HepG2 (cell line): ENCODE data around the gene FAM210A. TPM values are rescaled to one million over a fixed set of nuclear protein-coding genes. Genes with fewer than 3 reads are reported as not detected.

Experiments
- ATAC-seq: fragments of 200-7000 bp; cut with Tn5 transposase; 3 replicates; pipeline ENCODE4 v1.9.1; 2020; ENCODE audit warnings: mild to moderate bottlenecking, moderate library complexity
- BruUV-seq: library from RNA; stranded (reverse); fragments of 400-500 nt; replicated peaks from 2 replicates; lab custom pipeline; 2021; lab: Mats Ljungman, UMichigan
- CTCF ChIA-PET: fragments of 300-600 bp; formaldehyde crosslinking; extraction: SDS; loops from one replicate; lab custom pipeline; 2021; ENCODE audit warnings: low total read pairs, inconsistent platforms, low intra/inter-chr PET ratio; lab: Yijun Ruan, JAX
- POLR2A ChIA-PET: fragments of 350-600 bp; sonication (Branson Sonifier 250); formaldehyde crosslinking; loops from one replicate; lab custom pipeline; 2020; ENCODE audit warnings: antibody characterized with exemption, inconsistent platforms; lab: Yijun Ruan, JAX
- DNase-seq: peaks from one replicate; pipeline ENCODE4 v3.0.0-alpha.2; 2015; ENCODE audit warnings: low spot score
- FAIRE-seq: peaks from 3 replicates; lab custom pipeline; 2011; peaks lifted over from hg19 to GRCh38; lab: Jason Lieb, UNC
- H2AFZ ChIP-seq: one replicate; pipeline ENCODE4 v1.6.1; 2011; ENCODE audit warnings: low read length, inconsistent platforms
- H3K27ac ChIP-seq: fragments of 300-600 bp; 3 replicates; pipeline ENCODE4 v1.8.0; 2011; ENCODE audit warnings: mixed run types, mild to moderate bottlenecking, mixed read lengths, low read length, inconsistent platforms; ENCODE audit not compliant: insufficient read depth; ENCODE audit errors: extremely low read length
- H3K27me3 ChIP-seq, 2 experiments: fragments of 200-600 bp in 1 of 2; 2 replicates in 1 of 2; 3 replicates in 1 of 2; pipeline versions ENCODE4 v1.6.0 to v1.8.0; 2011; ENCODE audit warnings: low read length in 2 of 2, mild to moderate bottlenecking in 2 of 2, moderate library complexity in 2 of 2, inconsistent platforms in 1 of 2; ENCODE audit not compliant: insufficient read depth in 2 of 2, control insufficient read depth in 1 of 2
- H3K36me3 ChIP-seq, 2 experiments: fragments of 200-600 bp in 1 of 2; replicated peaks in 1 of 2; 2 replicates in 1 of 2; 3 replicates in 1 of 2; pipeline versions ENCODE4 v1.5.1 to v1.8.0; 2011; ENCODE audit warnings: low read length in 2 of 2, inconsistent platforms in 1 of 2; ENCODE audit not compliant: insufficient read depth in 2 of 2, control insufficient read depth in 1 of 2
- H3K4me1 ChIP-seq: 2 replicates; pipeline ENCODE4 v1.5.1; 2012; ENCODE audit warnings: low read length, inconsistent platforms; ENCODE audit not compliant: insufficient read depth
- H3K4me2 ChIP-seq: 2 replicates; pipeline ENCODE4 v1.6.0; 2011; ENCODE audit warnings: low read depth, low read length, inconsistent platforms
- H3K4me3 ChIP-seq, 3 experiments: fragments of 200-600 bp in 1 of 3; sonication (generic), shearing (Covaris generic) in 1 of 3; replicated peaks in 1 of 3; 2 replicates each; pipeline ENCODE4 v1.5.1; 2011 to 2016; ENCODE audit warnings: low read length in 3 of 3, inconsistent platforms in 2 of 3, low read depth in 2 of 3, mild to moderate bottlenecking in 2 of 3, control low read depth in 1 of 3, mixed read lengths in 1 of 3; ENCODE audit not compliant: insufficient read depth in 1 of 3
- H3K79me2 ChIP-seq: one replicate; pipeline ENCODE4 v1.6.1; 2011; ENCODE audit warnings: low read length, inconsistent platforms; ENCODE audit not compliant: insufficient read depth
- H3K9ac ChIP-seq: 2 replicates; pipeline ENCODE4 v1.6.0; 2011; ENCODE audit warnings: mild to moderate bottlenecking, low read depth, low read length, inconsistent platforms; ENCODE audit not compliant: insufficient read depth
- H3K9me3 ChIP-seq: 2 replicates; pipeline ENCODE4 v1.5.1; 2012; ENCODE audit warnings: mild to moderate bottlenecking, low read length
- H4K20me1 ChIP-seq: 2 replicates; pipeline ENCODE4 v1.6.0; 2011; ENCODE audit warnings: inconsistent platforms, mild to moderate bottlenecking, low read length, moderate library complexity; ENCODE audit not compliant: insufficient read depth
- FOXK2 ChIP-seq: fragments of 450-650 bp; IDR thresholded peaks from 2 replicates; pipeline ENCODE4 v1.6.1; 2016
- GPN1 ChIP-seq: sonication (generic); formaldehyde crosslinking; IDR thresholded peaks from 2 replicates; pipeline ENCODE4 v1.5.1; 2020; ENCODE audit warnings: missing genetic modification reagents, borderline replicate concordance
- HBP1 ChIP-seq: IDR thresholded peaks from 2 replicates; pipeline ENCODE4 v1.6.1; 2016; ENCODE audit warnings: low read depth, control low read depth
- HDAC2 ChIP-seq: sonication (generic); formaldehyde crosslinking; IDR thresholded peaks from 2 replicates; pipeline ENCODE4 v1.4.0; 2020; ENCODE audit warnings: missing genetic modification reagents
- KMT2A ChIP-seq: sonication (generic); formaldehyde crosslinking; IDR thresholded peaks from 2 replicates; pipeline ENCODE4 v1.4.0; 2020; ENCODE audit warnings: missing genetic modification reagents
- MLLT10 ChIP-seq: sonication (generic); formaldehyde crosslinking; IDR thresholded peaks from 2 replicates; pipeline ENCODE4 v1.4.0; 2020; ENCODE audit warnings: missing genetic modification reagents
- MYNN ChIP-seq: sonication (generic); formaldehyde crosslinking; IDR thresholded peaks from 2 replicates; pipeline ENCODE4 v1.4.0; 2020; ENCODE audit warnings: mild to moderate bottlenecking, low read depth, missing genetic modification reagents
- PCBP1 ChIP-seq: fragments of 200-400 bp; formaldehyde crosslinking; IDR thresholded peaks from 2 replicates; pipeline ENCODE4 v1.6.1; 2017; ENCODE audit warnings: mild to moderate bottlenecking, low read depth, low read length, borderline replicate concordance
- POGK ChIP-seq: sonication (generic); formaldehyde crosslinking; conservative IDR thresholded peaks from 2 replicates; pipeline ENCODE4 v1.8.0; 2022; ENCODE audit warnings: mild to moderate bottlenecking, moderate library complexity, missing genetic modification reagents
- PREB ChIP-seq: sonication (generic); formaldehyde crosslinking; IDR thresholded peaks from 2 replicates; pipeline ENCODE4 v1.4.0; 2020; ENCODE audit warnings: missing genetic modification reagents
- SOX5 ChIP-seq: IDR thresholded peaks from 2 replicates; pipeline ENCODE4 v1.6.1; 2016; ENCODE audit warnings: borderline replicate concordance
- XBP1 ChIP-seq: sonication (generic); formaldehyde crosslinking; IDR thresholded peaks from 2 replicates; pipeline ENCODE4 v1.5.0; 2020; ENCODE audit warnings: missing genetic modification reagents
- ZNF615 ChIP-seq: sonication (generic); formaldehyde crosslinking; IDR thresholded peaks from 2 replicates; pipeline ENCODE4 v1.5.0; 2020; ENCODE audit warnings: mild to moderate bottlenecking, missing genetic modification reagents, borderline replicate concordance
- ZNF775 ChIP-seq: sonication (generic); formaldehyde crosslinking; IDR thresholded peaks from 2 replicates; pipeline ENCODE4 v1.4.0; 2020; ENCODE audit warnings: missing genetic modification reagents, mild to moderate bottlenecking, moderate library complexity, borderline replicate concordance
- ZNF784 ChIP-seq: sonication (generic); formaldehyde crosslinking; IDR thresholded peaks from 2 replicates; pipeline ENCODE4 v1.5.1; 2020; ENCODE audit warnings: missing genetic modification reagents, mild to moderate bottlenecking, borderline replicate concordance
- ZNF800 ChIP-seq: sonication (generic); formaldehyde crosslinking; IDR thresholded peaks from 2 replicates; pipeline ENCODE4 v1.4.0; 2020; ENCODE audit warnings: missing genetic modification reagents
- WGBS: methylation state at CpG from one replicate; pipeline ENCODE4 v1.1.6; 2017; ENCODE audit warnings: low lambda C conversion rate; 5-methylcytosine and 5-hydroxymethylcytosine counted together
- in situ Hi-C: cut with HindIII; loops from 2 replicates; pipeline ENCODE4 v1.10.0; 2017; ENCODE audit warnings: low pct_unique_long_range_greater_than_20kb; ENCODE audit not compliant: extremely low pct_ligation_motif_present
- intact Hi-C: fragments of 100-400 bp; cut with micrococcal nuclease; formaldehyde crosslinking; loops from one replicate; pipeline ENCODE4 v1.10.0; 2022; ENCODE audit not compliant: unreplicated experiment
- polyA plus RNA-seq, 8 experiments: library from polyadenylated mRNA; depleted of rRNA in 3 of 8; stranded (reverse) in 7 of 8; unstranded in 1 of 8; fragments of >200 nt; fragmentation: Illumina TruSeq in 4 of 8; extraction: Trizol in 4 of 8; gene quantifications; 2 replicates each; pipeline versions ENCODE4 v1.2.1 to v1.2.3, GENCODE V29; 2011 to 2016; ENCODE audit warnings: low read depth in 4 of 8, missing spikeins in 1 of 8, mixed read lengths in 1 of 8; ENCODE audit not compliant: insufficient read depth in 1 of 8
- total RNA-seq, 5 experiments: library from RNA; depleted of rRNA; stranded (reverse); fragments of >200 nt; fragmentation: Illumina TruSeq; extraction: Trizol; gene quantifications; 2 replicates each; pipeline ENCODE4 v1.2.3, GENCODE V29; 2016; ENCODE audit warnings: low read depth in 1 of 5

The FAM210A gene
- total and polyA plus RNA-seq, 2 of the 13 experiments (the other 11 are each of a cell fraction or from before 2014, with no cell fraction given): 33.2 to 37.5 TPM

GRCh38 chr18:13620818-13621445, 105.4 kb downstream of the FAM210A start:
- Histone ChIP-seq H4K20me1 (no peaks in the 10 kb centered on the region), H3K4me1 (peaks cover 8% of the 10 kb centered on the region; the same call in 1 of the 2 replicates), H3K27ac (no peak overlapping the region), H3K4me3 (no peak overlapping the region), H3K9me3 (no peaks in the 10 kb centered on the region), H2AFZ (no peak overlapping the region), H3K27me3 (no peaks in the 10 kb centered on the region), H3K9ac (no peak overlapping the region), H3K4me2 (no peak overlapping the region), H3K36me3 (no peaks in the 10 kb centered on the region), H3K79me2 (no peaks in the 10 kb centered on the region)
- FAIRE-seq (no peak), DNase-seq (no peak), ATAC-seq (no peak)
- BruUV-seq: no TSS peak
- 99% methylated on average over 27 of the region's 29 CpGs for WGBS
- intact Hi-C loops (no loop called here), in situ Hi-C loops (no loop called here)
- ChIA-PET CTCF (no interaction called here), POLR2A (no interaction called here)
- no peak for TF ChIP-seq ZNF615
- TF ChIP-seq ZNF775: no peak
- no peak for TF ChIP-seq POGK (CRISPR knock-in tag)
- no peak for TF ChIP-seq GPN1 (CRISPR knock-in tag)
- TF ChIP-seq PCBP1: no peak
- no peak for TF ChIP-seq MLLT10 (CRISPR knock-in tag)
- TF ChIP-seq HBP1 (CRISPR knock-in tag): no peak
- no peak for TF ChIP-seq MYNN
- TF ChIP-seq KMT2A: no peak
- no peak for TF ChIP-seq ZNF800 (CRISPR knock-in tag)
- no peak for TF ChIP-seq SOX5 (CRISPR knock-in tag)
- no peak for TF ChIP-seq ZNF784 (CRISPR knock-in tag)
- no peak for TF ChIP-seq FOXK2
- no peak for TF ChIP-seq HDAC2 (CRISPR knock-in tag)
- TF ChIP-seq PREB (CRISPR knock-in tag): no peak
- TF ChIP-seq XBP1 (CRISPR knock-in tag): no peak
